NB4 (cell line): ENCODE measurements around the gene CMPK1.
A peak's percentile ranks its signal among the peaks of the same experiment; 100 is the strongest.

Experiments used
- MYC ChIP-seq: IDR thresholded peaks from 2 replicates; pipeline ENCODE4 v1.6.1; 2011; ENCODE audit warnings: low read depth, low read length
- POLR2A ChIP-seq: IDR thresholded peaks from 2 replicates; pipeline ENCODE4 v1.6.1; 2011; ENCODE audit warnings: mild to moderate bottlenecking; ENCODE audit not compliant: insufficient read length; ENCODE audit errors: extremely low read depth
- TF ChIP-seq, protein P1 (sequence below): IDR thresholded peaks from one replicate; pipeline ENCODE4 v1.5.1; 2012; ENCODE audit warnings: low read depth, low read length
- TF ChIP-seq, protein P2 (sequence below): IDR thresholded peaks from 2 replicates; pipeline ENCODE4 v1.6.1; 2011; ENCODE audit warnings: low read depth, low read length

DNA sequence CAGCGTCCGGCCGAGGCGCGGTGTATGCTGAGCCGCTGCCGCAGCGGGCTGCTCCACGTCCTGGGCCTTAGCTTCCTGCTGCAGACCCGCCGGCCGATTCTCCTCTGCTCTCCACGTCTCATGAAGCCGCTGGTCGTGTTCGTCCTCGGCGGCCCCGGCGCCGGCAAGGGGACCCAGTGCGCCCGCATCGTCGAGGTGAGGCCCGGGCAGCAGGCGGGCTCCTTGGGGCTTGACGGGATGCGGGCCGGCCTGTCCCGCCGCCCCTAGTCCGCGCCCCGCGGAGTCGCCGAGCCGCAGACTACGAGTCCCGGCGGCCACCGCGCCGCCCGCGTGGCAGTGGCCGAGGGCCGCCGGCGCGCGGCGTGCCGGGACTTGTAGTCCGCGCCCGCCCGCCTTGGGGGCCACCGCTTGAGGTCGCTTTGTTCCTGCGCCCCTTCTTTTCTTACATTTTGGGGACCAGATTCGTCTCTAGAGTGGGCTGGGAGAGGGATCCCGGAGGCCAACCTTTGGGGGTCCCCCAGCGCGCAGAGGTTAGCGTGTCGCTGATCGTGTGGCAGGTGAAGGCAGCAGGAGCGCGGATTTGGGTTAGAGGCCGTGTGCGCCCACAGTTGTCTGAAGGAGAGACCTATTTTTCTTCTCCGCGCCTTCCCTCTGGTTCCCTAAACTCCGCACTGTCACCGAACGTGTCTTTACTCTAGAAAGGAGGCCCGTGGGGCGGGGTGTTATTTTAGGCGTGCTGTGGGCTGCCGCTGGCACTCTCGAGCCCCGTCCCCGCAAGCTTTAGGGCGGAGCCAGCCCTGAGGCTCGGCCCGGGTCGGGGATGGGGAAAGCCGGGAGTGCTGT, 553 bp downstream of the CMPK1 start:
- TF ChIP-seq, protein P1, sequence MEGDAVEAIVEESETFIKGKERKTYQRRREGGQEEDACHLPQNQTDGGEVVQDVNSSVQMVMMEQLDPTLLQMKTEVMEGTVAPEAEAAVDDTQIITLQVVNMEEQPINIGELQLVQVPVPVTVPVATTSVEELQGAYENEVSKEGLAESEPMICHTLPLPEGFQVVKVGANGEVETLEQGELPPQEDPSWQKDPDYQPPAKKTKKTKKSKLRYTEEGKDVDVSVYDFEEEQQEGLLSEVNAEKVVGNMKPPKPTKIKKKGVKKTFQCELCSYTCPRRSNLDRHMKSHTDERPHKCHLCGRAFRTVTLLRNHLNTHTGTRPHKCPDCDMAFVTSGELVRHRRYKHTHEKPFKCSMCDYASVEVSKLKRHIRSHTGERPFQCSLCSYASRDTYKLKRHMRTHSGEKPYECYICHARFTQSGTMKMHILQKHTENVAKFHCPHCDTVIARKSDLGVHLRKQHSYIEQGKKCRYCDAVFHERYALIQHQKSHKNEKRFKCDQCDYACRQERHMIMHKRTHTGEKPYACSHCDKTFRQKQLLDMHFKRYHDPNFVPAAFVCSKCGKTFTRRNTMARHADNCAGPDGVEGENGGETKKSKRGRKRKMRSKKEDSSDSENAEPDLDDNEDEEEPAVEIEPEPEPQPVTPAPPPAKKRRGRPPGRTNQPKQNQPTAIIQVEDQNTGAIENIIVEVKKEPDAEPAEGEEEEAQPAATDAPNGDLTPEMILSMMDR, result no peak
- TF ChIP-seq POLR2A (peak; percentile 31), MYC (peak; percentile 50)
- TF ChIP-seq, protein P2, sequence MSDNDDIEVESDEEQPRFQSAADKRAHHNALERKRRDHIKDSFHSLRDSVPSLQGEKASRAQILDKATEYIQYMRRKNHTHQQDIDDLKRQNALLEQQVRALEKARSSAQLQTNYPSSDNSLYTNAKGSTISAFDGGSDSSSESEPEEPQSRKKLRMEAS, result no peak; the same call in 1 of the 2 replicates
